ENCODE measurements around the gene NANOS1.

- TF ChIP-seq CEBPB (tag; IDR thresholded peaks at IDR 0.05) (no peak), ZFP36 (IDR thresholded peaks at IDR 0.05; ENCODE audit: low read depth, low read length, partially characterized antibody) (no peak), SRF (CRISPR knock-in tag; IDR thresholded peaks at IDR 0.05) (no peak), BRF1 (IDR thresholded peaks at IDR 0.05; ENCODE audit: borderline replicate concordance, extremely low read depth, insufficient read length) (no peak), SREBF1 (IDR thresholded peaks at IDR 0.05; ENCODE audit: borderline replicate concordance, low read depth, low read length) (no peak), REST (IDR thresholded peaks at IDR 0.05; ENCODE audit: borderline replicate concordance) (no peak), REST (CRISPR knock-in tag; IDR thresholded peaks at IDR 0.05; ENCODE audit: low read depth) (no peak), POLR2A (conservative IDR thresholded peaks at IDR 0.05) (no peak), CEBPZ (IDR thresholded peaks at IDR 0.05; ENCODE audit: borderline replicate concordance, low read depth, low read length) (no peak), NFE2L1 (tag; IDR thresholded peaks at IDR 0.05; ENCODE audit: borderline replicate concordance, low read depth) (no peak), EGR1 (conservative IDR thresholded peaks at IDR 0.05) (no peak), CREM (IDR thresholded peaks at IDR 0.05; ENCODE audit: low read depth) (no peak), CTCF (IDR thresholded peaks at IDR 0.05 in 2 of 3, conservative IDR thresholded peaks at IDR 0.05 in 1 of 3; ENCODE audit: insufficient read depth in 2 of 3, low read depth in 1 of 3, low read length in 3 of 3) (no peak), ZBTB33 (CRISPR knock-in tag; IDR thresholded peaks at IDR 0.05) (no peak)
Measured at GRCh38 chr10:118995739-118996138, 33.8 kb upstream of the NANOS1 start.
